ENCODE results near the gene TAC4.
"Not testable (repeated sequence)": the region's sequence is repeated elsewhere in the genome, so short reads cannot be mapped to it uniquely, and the experiment has no call there.

TAC4 gene

GRCh38 chr17:49842846-49843245, 5.0 kb downstream of the TAC4 start:
- no peaks in the 10 kb centered on the region for H3K9me3 ChIP-seq (ENCODE audit: control insufficient read depth, insufficient read depth, low read length)
- H3K27me3 ChIP-seq (ENCODE audit: control insufficient read depth, insufficient read depth, low read length): no peaks in the 10 kb centered on the region
- no peak overlapping the region for H3K4me3 ChIP-seq (ENCODE audit: low read depth, low read length)
- H3K4me1 ChIP-seq (ENCODE audit: control insufficient read depth, insufficient read depth, low read length): no peaks in the 10 kb centered on the region
- peaks cover 9% of the 10 kb centered on the region for H3K36me3 ChIP-seq (ENCODE audit: control insufficient read depth, insufficient read depth, low read length)
- H3K27ac ChIP-seq (ENCODE audit: low read depth, low read length): no peak overlapping the region
- H3K9ac ChIP-seq (ENCODE audit: low read depth, low read length): no peak overlapping the region

DNA sequence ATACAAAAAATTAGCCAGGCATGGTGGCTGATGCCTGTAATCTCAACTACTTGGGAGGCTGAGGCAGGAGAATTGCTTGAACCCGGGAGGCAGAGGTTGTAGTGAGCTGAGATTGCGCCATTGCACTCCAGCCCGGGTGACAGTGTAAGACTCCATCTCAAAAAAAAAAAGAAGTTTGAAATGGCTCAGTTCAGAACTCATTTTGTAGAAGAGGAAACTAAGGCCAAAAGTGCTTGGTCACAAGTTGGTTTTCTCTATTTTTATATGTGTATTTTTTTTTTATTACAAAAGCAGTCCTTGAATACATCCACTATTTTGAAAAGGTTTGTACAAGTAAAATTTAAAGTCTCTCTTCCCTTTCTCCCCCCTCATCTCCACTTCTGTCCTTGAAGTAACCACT, 5.5 kb downstream of the TAC4 start:
- H3K27ac ChIP-seq (ENCODE audit: low read depth, low read length): no peak overlapping the region
- no peak overlapping the region for H3K4me3 ChIP-seq (ENCODE audit: low read depth, low read length)
- no peaks in the 10 kb centered on the region for H3K27me3 ChIP-seq (ENCODE audit: control insufficient read depth, insufficient read depth, low read length)
- H3K36me3 ChIP-seq (ENCODE audit: control insufficient read depth, insufficient read depth, low read length): peaks cover 9% of the 10 kb centered on the region
- no peak overlapping the region for H3K9ac ChIP-seq (ENCODE audit: low read depth, low read length)
- H3K4me1 ChIP-seq (ENCODE audit: control insufficient read depth, insufficient read depth, low read length): no peaks in the 10 kb centered on the region
- H3K9me3 ChIP-seq (ENCODE audit: control insufficient read depth, insufficient read depth, low read length): no peaks in the 10 kb centered on the region

DNA sequence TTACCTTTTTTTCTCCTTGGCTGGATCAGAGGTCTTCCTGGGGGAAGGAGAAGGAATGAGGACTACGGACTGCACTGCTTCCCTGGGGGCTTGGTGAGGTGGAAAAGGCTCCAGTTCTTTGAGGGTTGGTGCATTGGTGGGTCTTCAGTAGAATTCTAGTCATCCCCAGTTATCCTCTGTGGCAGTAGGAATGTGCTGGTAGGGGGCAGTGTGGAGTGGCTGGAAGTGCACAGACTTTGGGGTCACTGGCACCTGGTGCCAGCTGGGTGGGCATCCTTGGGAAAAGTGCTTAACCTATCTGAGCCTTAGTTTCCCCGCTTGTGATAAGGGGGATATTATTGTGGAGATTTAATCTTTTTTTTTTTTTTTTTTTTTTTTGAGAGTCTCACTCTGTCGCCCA, 6.3 kb downstream of the TAC4 start:
- H3K9ac ChIP-seq (ENCODE audit: low read depth, low read length): no peak overlapping the region
- no peak overlapping the region for H3K4me3 ChIP-seq (ENCODE audit: low read depth, low read length)
- H3K9me3 ChIP-seq (ENCODE audit: control insufficient read depth, insufficient read depth, low read length): no peaks in the 10 kb centered on the region
- peaks cover 5% of the 10 kb centered on the region for H3K36me3 ChIP-seq (ENCODE audit: control insufficient read depth, insufficient read depth, low read length)
- no peaks in the 10 kb centered on the region for H3K27me3 ChIP-seq (ENCODE audit: control insufficient read depth, insufficient read depth, low read length)
- no peaks in the 10 kb centered on the region for H3K4me1 ChIP-seq (ENCODE audit: control insufficient read depth, insufficient read depth, low read length)
- no peak overlapping the region for H3K27ac ChIP-seq (ENCODE audit: low read depth, low read length)

DNA sequence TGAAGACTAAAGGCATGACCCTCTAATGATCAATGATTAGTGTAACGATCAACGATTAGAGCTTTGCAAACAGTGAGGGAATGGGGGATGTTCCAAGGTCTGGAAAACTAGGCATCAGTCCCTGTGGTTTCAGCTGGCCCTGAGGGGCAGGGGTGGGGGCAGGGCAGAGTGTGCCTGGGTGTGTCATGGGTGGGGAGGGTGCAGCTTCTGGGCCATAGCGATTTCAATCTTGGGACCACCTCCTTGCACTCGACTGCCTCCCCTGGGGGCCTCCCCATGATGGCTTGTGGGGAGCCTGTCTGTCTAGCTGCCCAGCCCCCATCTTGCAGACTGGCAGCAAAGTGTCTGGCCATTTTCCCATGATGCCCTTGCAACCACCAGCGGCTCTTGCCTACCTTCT, 8.4 kb downstream of the TAC4 start:
- Histone ChIP-seq H3K4me3 (ENCODE audit: low read depth, low read length) (no peak overlapping the region), H3K9ac (ENCODE audit: low read depth, low read length) (no peak overlapping the region), H3K9me3 (ENCODE audit: control insufficient read depth, insufficient read depth, low read length) (no peaks in the 10 kb centered on the region), H3K27ac (ENCODE audit: low read depth, low read length) (no peak overlapping the region), H3K27me3 (ENCODE audit: control insufficient read depth, insufficient read depth, low read length) (no peaks in the 10 kb centered on the region), H3K36me3 (ENCODE audit: control insufficient read depth, insufficient read depth, low read length) (peaks cover 15% of the 10 kb centered on the region), H3K4me1 (ENCODE audit: control insufficient read depth, insufficient read depth, low read length) (no peaks in the 10 kb centered on the region)

DNA sequence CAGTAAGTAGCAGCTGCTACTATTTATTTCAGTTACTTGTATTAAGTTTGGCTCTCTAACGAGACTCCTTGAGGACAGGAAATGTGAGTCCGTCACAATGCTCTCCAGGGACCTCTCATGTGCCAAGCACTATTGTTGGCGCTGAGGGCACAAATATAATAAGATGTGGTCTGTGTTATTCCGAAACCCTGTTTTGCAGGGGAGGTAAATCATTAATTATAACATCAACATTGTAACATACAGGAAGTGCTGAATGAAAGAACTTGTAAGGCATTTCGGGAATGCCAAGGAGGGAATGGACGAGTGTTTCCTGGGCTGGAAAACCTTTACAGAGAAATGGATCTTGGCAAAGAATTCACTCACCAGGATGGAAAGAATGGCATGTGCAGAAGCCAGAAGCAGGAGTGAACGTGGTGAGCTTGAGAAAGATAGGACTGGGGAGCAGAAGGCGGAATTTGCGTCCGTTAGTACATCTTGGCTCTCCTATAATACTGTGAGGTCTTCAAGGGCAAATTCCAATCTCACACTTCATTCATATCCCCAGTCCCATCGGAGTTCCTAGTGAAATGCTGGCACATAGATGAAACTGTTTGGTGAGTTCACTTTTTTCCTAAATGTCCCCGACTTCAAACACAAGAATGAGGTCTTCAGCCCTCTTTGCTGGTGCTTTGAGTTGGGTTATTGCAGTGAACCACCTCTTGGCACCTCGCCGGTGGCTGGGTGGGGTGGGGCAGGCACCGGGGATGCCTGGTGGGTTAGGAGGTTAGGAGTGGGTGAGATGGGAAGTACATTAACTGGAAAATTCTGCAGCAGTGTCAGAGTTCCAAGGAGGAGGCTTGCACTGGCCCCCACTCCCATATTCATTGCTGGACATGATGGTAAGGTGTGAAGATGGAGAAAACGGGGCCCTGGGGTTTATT, 11.5 kb downstream of the TAC4 start:
- no peak overlapping the region for H3K27ac ChIP-seq (ENCODE audit: low read depth, low read length)
- H3K36me3 ChIP-seq (ENCODE audit: control insufficient read depth, insufficient read depth, low read length): peaks cover 40% of the 10 kb centered on the region
- H3K4me1 ChIP-seq (ENCODE audit: control insufficient read depth, insufficient read depth, low read length): no peaks in the 10 kb centered on the region
- no peak overlapping the region for H3K9ac ChIP-seq (ENCODE audit: low read depth, low read length)
- no peaks in the 10 kb centered on the region for H3K9me3 ChIP-seq (ENCODE audit: control insufficient read depth, insufficient read depth, low read length)
- H3K4me3 ChIP-seq (ENCODE audit: low read depth, low read length): no peak overlapping the region
- H3K27me3 ChIP-seq (ENCODE audit: control insufficient read depth, insufficient read depth, low read length): no peaks in the 10 kb centered on the region

DNA sequence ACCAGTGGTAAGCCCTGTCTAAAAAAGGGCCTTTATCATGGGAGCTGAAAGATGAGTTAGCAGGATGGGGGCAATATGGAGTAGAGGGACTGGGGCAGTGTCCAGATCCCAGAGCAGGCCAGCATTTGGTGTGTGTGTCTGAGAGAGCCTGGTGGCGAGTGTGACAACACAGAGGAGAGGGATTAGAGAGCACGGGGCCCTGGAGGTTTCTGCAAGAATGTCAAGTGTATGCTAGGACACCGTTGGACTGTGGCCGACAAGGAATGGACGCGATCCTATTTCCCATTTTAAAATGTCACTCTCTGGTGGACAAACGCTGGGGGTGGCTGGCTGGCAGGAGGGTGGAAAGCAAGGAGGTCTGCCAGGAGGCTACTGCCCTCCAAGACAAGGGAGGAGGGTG, 12.4 kb downstream of the TAC4 start:
- Histone ChIP-seq H3K4me3 (ENCODE audit: low read depth, low read length) (no peak overlapping the region), H3K27ac (ENCODE audit: low read depth, low read length) (no peak overlapping the region), H3K27me3 (ENCODE audit: control insufficient read depth, insufficient read depth, low read length) (no peaks in the 10 kb centered on the region), H3K9ac (ENCODE audit: low read depth, low read length) (no peak overlapping the region), H3K9me3 (ENCODE audit: control insufficient read depth, insufficient read depth, low read length) (no peaks in the 10 kb centered on the region), H3K36me3 (ENCODE audit: control insufficient read depth, insufficient read depth, low read length) (peaks cover 46% of the 10 kb centered on the region), H3K4me1 (ENCODE audit: control insufficient read depth, insufficient read depth, low read length) (no peaks in the 10 kb centered on the region)

GRCh38 chr17:49834118-49834743, 13.6 kb downstream of the TAC4 start:
- no peaks in the 10 kb centered on the region for H3K27me3 ChIP-seq (ENCODE audit: control insufficient read depth, insufficient read depth, low read length)
- no peaks in the 10 kb centered on the region for H3K4me1 ChIP-seq (ENCODE audit: control insufficient read depth, insufficient read depth, low read length)
- no peak overlapping the region for H3K9ac ChIP-seq (ENCODE audit: low read depth, low read length)
- H3K4me3 ChIP-seq (ENCODE audit: low read depth, low read length): no peak overlapping the region
- no peaks in the 10 kb centered on the region for H3K9me3 ChIP-seq (ENCODE audit: control insufficient read depth, insufficient read depth, low read length)
- H3K27ac ChIP-seq (ENCODE audit: low read depth, low read length): no peak overlapping the region
- peaks cover 55% of the 10 kb centered on the region for H3K36me3 ChIP-seq (ENCODE audit: control insufficient read depth, insufficient read depth, low read length)

GRCh38 chr17:49832840-49833599, 14.8 kb downstream of the TAC4 start:
- no peak overlapping the region for H3K9ac ChIP-seq (ENCODE audit: low read depth, low read length)
- no peaks in the 10 kb centered on the region for H3K27me3 ChIP-seq (ENCODE audit: control insufficient read depth, insufficient read depth, low read length)
- H3K27ac ChIP-seq (ENCODE audit: low read depth, low read length): no peak overlapping the region
- no peaks in the 10 kb centered on the region for H3K4me1 ChIP-seq (ENCODE audit: control insufficient read depth, insufficient read depth, low read length)
- H3K36me3 ChIP-seq (ENCODE audit: control insufficient read depth, insufficient read depth, low read length): peaks cover 64% of the 10 kb centered on the region
- no peak overlapping the region for H3K4me3 ChIP-seq (ENCODE audit: low read depth, low read length)
- no peaks in the 10 kb centered on the region for H3K9me3 ChIP-seq (ENCODE audit: control insufficient read depth, insufficient read depth, low read length)

DNA sequence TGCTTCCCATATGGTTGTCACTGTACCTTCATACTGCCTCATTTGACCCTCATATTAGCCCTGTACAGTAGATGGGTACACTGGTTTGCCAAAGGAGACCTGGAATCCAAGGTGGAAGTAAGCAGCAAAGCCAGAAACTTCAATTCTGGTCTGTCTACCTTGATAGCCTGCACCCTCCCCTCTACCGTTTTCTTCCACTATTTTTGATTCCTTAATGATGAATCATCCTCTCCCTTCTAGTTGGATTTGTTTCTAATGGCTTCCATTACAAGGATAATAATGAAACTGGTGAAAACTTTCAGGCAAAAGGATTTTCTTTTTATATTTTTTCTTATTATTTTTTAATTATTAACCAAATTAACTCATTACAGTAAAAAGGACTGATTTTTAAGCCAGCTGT, 17.3 kb downstream of the TAC4 start:
- Histone ChIP-seq H3K36me3 (ENCODE audit: control insufficient read depth, insufficient read depth, low read length) (peaks cover 84% of the 10 kb centered on the region), H3K4me1 (ENCODE audit: control insufficient read depth, insufficient read depth, low read length) (peaks cover 4% of the 10 kb centered on the region), H3K9me3 (ENCODE audit: control insufficient read depth, insufficient read depth, low read length) (no peaks in the 10 kb centered on the region), H3K9ac (ENCODE audit: low read depth, low read length) (no peak overlapping the region), H3K27me3 (ENCODE audit: control insufficient read depth, insufficient read depth, low read length) (no peaks in the 10 kb centered on the region), H3K4me3 (ENCODE audit: low read depth, low read length) (no peak overlapping the region), H3K27ac (ENCODE audit: low read depth, low read length) (no peak overlapping the region)

- Histone ChIP-seq H3K36me3 (ENCODE audit: control insufficient read depth, insufficient read depth, low read length) (peaks cover 90% of the 10 kb centered on the region), H3K4me1 (ENCODE audit: control insufficient read depth, insufficient read depth, low read length) (peaks cover 15% of the 10 kb centered on the region), H3K27ac (ENCODE audit: low read depth, low read length) (no peak overlapping the region), H3K4me3 (ENCODE audit: low read depth, low read length) (no peak overlapping the region), H3K9me3 (ENCODE audit: control insufficient read depth, insufficient read depth, low read length) (no peaks in the 10 kb centered on the region), H3K9ac (ENCODE audit: low read depth, low read length) (no peak overlapping the region), H3K27me3 (ENCODE audit: control insufficient read depth, insufficient read depth, low read length) (no peaks in the 10 kb centered on the region)
Measured at GRCh38 chr17:49829026-49829425, 18.8 kb downstream of the TAC4 start.

- not testable (repeated sequence) for H3K27ac ChIP-seq (ENCODE audit: low read depth, low read length); H3K9ac ChIP-seq (ENCODE audit: low read depth, low read length); H3K9me3 ChIP-seq (ENCODE audit: control insufficient read depth, insufficient read depth, low read length); H3K4me3 ChIP-seq (ENCODE audit: low read depth, low read length); H3K27me3 ChIP-seq (ENCODE audit: control insufficient read depth, insufficient read depth, low read length)
- peaks cover 15% of the 10 kb centered on the region for H3K4me1 ChIP-seq (ENCODE audit: control insufficient read depth, insufficient read depth, low read length)
- H3K36me3 ChIP-seq (ENCODE audit: control insufficient read depth, insufficient read depth, low read length): peaks cover 90% of the 10 kb centered on the region
Measured at GRCh38 chr17:49828325-49828724, 19.5 kb downstream of the TAC4 start.
